Effector memory CD4-positive, alpha-beta T cell (primary cell): Measurements from ENCODE around the gene ARL16.
A peak's percentile ranks its signal among the peaks of the same experiment; 100 is the strongest.

ENCODE experiments used
- DNase-seq, 3 donors: peaks; one replicate each; pipeline ENCODE4 v3.0.0-alpha.2; 2020
- H3K27ac ChIP-seq: 2 replicates; pipeline ENCODE4 v1.7.0; 2013; ENCODE audit warnings: mild to moderate bottlenecking, low read length, moderate library complexity; ENCODE audit not compliant: insufficient read depth, poor library complexity, severe bottlenecking
- H3K27me3 ChIP-seq: replicated peaks from 2 replicates; pipeline ENCODE4 v1.7.0; 2013; ENCODE audit warnings: mild to moderate bottlenecking, low read length; ENCODE audit not compliant: insufficient read depth, control insufficient read depth, poor library complexity, severe bottlenecking
- H3K36me3 ChIP-seq: 2 replicates; pipeline ENCODE4 v1.7.0; 2013; ENCODE audit warnings: mild to moderate bottlenecking, low read length, moderate library complexity; ENCODE audit not compliant: control insufficient read depth, insufficient read depth
- H3K4me1 ChIP-seq: 2 replicates; pipeline ENCODE4 v1.7.0; 2013; ENCODE audit warnings: low read length, mild to moderate bottlenecking; ENCODE audit not compliant: control insufficient read depth, insufficient read depth, poor library complexity, severe bottlenecking
- H3K4me3 ChIP-seq: 2 replicates; pipeline ENCODE4 v1.7.0; 2013; ENCODE audit warnings: low read length, low read depth, mild to moderate bottlenecking; ENCODE audit not compliant: insufficient read depth, poor library complexity, severe bottlenecking
- H3K9me3 ChIP-seq: 2 replicates; pipeline ENCODE4 v1.7.0; 2013; ENCODE audit warnings: mild to moderate bottlenecking, low read length, moderate library complexity; ENCODE audit not compliant: control insufficient read depth
- total RNA-seq, 3 donors: gene quantifications; one replicate each; lab custom pipeline; 2026; lab: John Stamatoyannopoulos, UW

ARL16 gene, protein sequence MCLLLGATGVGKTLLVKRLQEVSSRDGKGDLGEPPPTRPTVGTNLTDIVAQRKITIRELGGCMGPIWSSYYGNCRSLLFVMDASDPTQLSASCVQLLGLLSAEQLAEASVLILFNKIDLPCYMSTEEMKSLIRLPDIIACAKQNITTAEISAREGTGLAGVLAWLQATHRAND
- 13.4 to 24.2 (median 20.9) reads per million in 3 donors for total RNA-seq

DNA sequence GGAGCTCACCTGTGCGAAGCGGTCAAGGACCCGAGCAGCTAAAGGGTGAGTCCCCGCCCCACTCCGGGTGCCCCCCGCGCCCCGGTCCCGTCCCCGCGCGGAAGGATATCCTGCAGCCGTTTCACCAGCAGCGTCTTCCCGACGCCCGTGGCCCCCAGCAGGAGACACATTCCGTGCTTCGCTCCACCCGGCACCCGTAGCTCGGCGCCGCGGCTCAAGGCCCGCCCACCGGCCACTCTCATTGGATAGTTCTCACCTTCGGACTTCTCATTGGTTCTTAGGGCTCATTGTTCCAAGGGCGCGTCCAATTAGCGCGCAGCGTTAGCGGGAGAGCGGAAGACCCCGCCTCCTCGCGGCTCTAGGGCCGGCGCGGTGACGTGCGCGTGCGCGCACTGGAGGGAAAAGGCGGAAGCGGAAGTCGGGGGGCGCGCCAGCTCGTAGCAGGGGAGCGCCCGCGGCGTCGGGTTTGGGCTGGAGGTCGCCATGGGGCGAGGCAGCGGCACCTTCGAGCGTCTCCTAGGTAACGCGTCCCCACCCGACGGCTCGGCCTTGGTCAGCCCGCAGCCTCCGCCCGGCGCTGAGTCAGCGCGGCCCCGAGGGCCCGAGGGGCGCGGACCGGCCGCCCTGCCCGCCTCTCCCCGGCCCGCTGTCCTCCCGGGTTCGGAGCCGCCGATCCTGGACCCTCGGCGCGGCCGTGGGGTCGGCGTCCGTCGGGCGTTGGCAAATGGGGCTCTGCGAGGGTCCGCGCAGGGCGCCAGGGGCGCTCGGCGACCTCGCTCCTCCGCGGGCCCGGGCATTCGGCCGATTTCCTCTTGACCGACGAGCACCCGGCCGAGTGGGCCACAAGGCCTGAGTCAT lies at the start of gene ARL16, which contains the start of gene HGS:
TSS of gene ARL16 (minus strand) at position 214 of the 858 bp plus-strand sequence. CDS start at position 170, 44 bp downstream.
TSS of gene HGS (plus strand) at position 428 of the 858 bp plus-strand sequence. CDS start at position 484, 56 bp downstream.
- peak within 1 kb of the TSS; percentile 79 for H3K4me3 ChIP-seq
- peaks cover 28% of the 10 kb centered on the region for H3K36me3 ChIP-seq
- peak; percentile 95 to 96 (median 95) for DNase-seq
- H3K4me1 ChIP-seq: peaks cover 20% of the 10 kb centered on the region
- peak within 1 kb of the TSS; percentile 67 for H3K27ac ChIP-seq
- no peaks in the 10 kb centered on the region for H3K9me3 ChIP-seq
- no peaks in the 10 kb centered on the region for H3K27me3 ChIP-seq

DNA sequence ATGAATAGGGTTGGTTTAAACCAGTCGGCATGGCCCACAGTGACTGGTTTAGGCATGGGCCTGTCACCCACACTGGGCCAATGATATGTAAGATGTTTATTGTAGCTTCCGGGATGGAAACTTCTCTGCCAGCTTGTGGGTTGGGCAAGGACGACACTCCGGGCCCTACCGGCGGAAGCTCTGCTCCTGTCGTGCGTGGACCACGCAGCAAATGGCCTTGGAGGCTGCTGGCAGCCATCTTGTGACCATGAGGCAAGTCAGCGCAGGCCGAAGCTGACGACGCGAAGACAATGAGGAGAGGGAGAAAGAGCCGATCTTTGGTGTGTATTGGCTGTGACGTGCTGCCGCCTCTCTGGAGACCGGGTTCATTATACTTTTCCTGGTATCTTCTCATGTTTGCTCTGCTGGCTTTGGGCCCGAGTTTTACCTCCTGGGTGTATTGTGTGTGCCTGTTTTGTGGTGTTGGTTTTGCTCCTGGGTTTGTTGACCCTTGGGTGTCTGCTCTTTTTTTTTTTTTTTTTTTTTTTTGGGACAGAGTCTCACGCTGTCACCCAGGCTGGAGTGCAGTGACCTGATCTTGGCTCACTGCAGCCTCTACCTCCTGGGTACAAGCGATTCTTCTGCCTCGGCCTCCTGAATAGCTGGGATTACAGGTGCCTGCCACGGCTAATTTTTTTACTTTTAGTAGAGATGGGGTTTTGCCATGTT lies 43.9 kb upstream of the ARL16 start:
- no peaks in the 10 kb centered on the region for H3K36me3 ChIP-seq
- DNase-seq: no peak
- no peak overlapping the region for H3K27ac ChIP-seq
- H3K4me3 ChIP-seq: no peak overlapping the region
- peaks cover 5% of the 10 kb centered on the region for H3K27me3 ChIP-seq
- no peaks in the 10 kb centered on the region for H3K9me3 ChIP-seq
- H3K4me1 ChIP-seq: no peaks in the 10 kb centered on the region

DNA sequence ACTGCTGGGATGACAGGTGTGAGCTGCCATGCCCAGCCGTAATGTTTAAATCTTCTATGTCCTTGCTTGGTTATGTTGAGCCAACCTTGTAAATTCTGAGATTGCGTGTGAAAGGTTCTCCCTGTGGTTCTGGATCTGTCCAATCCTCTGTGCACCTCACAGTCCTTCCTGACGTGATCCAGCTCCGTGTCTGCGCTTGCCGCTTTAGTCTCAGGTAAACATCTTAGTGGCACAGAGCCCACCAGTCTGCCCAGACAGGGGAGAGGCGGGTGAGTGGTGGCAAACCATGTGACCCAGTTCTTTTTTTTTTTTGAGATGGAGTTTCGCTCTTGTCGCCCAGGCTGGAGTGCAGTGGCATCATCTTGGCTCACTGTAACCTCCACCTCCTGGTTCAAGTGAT lies 42.4 kb upstream of the ARL16 start:
- Histone ChIP-seq H3K36me3 (no peaks in the 10 kb centered on the region), H3K9me3 (no peaks in the 10 kb centered on the region), H3K27me3 (peaks cover 5% of the 10 kb centered on the region), H3K4me3 (no peak overlapping the region), H3K27ac (no peak overlapping the region), H3K4me1 (no peaks in the 10 kb centered on the region)
- no peak for DNase-seq

DNA sequence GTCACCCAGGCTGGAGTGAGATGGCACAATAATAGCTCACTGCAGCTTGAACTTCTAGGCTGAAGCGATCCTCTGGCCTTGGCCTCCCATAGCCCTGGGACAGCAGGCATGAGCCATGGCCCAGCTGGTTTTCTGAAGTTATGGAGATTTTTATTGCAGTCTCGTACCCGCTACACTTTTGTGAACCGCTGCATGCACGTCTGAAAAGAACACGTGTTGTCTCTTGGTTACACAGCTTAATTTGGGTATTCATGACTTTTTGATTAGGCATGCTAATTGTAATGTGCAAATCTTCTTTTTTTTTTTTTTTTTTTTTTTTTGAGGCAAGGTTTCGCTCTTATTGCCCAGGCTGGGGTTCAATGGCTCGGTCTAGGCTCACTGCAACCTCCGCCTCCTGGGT lies 41.8 kb upstream of the ARL16 start:
- DNase-seq: no peak
- Histone ChIP-seq H3K27ac (no peak overlapping the region), H3K4me3 (no peak overlapping the region), H3K9me3 (no peaks in the 10 kb centered on the region), H3K4me1 (no peaks in the 10 kb centered on the region), H3K36me3 (no peaks in the 10 kb centered on the region), H3K27me3 (peaks cover 5% of the 10 kb centered on the region)

DNA sequence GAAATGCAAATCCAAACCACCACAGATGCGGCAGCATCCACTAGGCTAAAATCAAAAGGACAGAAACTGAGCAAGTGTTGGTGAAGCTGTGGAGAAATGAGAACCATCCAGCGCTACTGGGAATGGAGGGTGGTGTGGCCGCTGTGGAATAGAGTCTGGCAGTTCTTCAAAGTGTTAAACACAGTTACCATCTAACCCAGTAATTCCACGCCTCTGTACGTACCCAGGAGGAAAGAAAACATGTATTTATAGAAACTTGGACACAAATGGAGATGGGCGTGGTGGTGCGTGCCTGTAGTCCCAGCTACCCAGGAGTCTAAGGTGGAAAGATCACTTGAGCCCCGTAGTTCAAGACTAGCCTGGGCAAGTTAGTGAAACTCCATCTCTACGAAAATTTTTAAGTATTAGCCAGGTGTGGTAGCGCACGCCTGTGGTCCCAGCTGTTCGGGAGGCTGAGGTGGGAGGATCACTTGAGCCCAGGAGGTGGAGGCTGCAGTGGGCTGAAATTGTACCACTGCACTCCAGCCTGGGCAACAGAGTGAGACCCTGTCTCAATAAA lies 40.1 kb upstream of the ARL16 start:
- DNase-seq: no peak
- H3K36me3 ChIP-seq: no peaks in the 10 kb centered on the region
- no peak overlapping the region for H3K4me3 ChIP-seq
- no peak overlapping the region for H3K27ac ChIP-seq
- no peaks in the 10 kb centered on the region for H3K4me1 ChIP-seq
- no peaks in the 10 kb centered on the region for H3K9me3 ChIP-seq
- no peaks in the 10 kb centered on the region for H3K27me3 ChIP-seq

DNA sequence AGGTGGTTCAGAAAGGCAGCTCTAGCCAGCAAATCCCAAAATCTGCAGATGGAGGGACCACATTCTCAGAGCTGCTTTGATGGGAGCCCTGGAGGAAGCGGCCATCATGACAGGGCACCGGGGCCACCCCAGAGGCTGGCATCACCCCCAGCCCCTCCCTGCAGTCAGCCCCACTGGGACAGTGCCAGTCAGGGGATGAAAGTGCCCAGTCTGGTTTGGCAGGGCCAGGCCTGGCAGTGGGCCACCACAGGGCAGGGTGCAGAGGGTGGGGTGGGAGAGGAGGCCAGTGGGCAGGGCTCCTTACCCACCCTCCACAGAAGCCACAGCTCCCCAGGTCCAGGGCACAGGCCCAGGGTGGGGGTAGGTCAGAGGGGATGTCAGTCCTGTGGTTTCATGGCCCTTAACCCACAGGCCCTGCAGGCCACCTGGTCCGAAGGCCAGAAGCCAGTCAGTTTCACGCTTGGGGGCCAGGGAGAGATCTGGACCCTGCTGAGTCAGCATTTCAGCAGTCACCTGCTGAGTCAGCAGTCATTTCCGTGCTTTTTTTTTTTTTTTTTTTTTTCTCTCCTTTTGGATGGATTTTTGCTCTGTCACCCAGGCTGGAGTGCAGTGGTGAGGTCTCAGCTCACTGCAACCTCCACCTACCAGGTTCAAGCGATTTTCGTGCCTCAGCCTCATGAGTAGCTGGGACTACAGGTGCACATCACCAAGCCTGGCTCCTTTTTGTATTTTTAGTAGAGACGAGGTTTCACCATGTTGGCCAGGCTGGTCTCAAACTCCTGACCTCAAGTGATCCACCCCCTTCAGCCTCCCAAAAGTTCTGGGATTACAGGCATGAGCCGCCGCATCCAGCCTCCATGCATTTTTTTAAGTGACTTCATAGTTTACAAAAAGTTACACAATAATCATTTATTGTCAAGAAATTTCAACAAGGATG lies 38.9 kb upstream of the ARL16 start:
- no peak for DNase-seq
- H3K9me3 ChIP-seq: no peaks in the 10 kb centered on the region
- no peak overlapping the region for H3K27ac ChIP-seq
- H3K4me3 ChIP-seq: no peak overlapping the region
- H3K36me3 ChIP-seq: no peaks in the 10 kb centered on the region
- no peaks in the 10 kb centered on the region for H3K4me1 ChIP-seq
- no peaks in the 10 kb centered on the region for H3K27me3 ChIP-seq

DNA sequence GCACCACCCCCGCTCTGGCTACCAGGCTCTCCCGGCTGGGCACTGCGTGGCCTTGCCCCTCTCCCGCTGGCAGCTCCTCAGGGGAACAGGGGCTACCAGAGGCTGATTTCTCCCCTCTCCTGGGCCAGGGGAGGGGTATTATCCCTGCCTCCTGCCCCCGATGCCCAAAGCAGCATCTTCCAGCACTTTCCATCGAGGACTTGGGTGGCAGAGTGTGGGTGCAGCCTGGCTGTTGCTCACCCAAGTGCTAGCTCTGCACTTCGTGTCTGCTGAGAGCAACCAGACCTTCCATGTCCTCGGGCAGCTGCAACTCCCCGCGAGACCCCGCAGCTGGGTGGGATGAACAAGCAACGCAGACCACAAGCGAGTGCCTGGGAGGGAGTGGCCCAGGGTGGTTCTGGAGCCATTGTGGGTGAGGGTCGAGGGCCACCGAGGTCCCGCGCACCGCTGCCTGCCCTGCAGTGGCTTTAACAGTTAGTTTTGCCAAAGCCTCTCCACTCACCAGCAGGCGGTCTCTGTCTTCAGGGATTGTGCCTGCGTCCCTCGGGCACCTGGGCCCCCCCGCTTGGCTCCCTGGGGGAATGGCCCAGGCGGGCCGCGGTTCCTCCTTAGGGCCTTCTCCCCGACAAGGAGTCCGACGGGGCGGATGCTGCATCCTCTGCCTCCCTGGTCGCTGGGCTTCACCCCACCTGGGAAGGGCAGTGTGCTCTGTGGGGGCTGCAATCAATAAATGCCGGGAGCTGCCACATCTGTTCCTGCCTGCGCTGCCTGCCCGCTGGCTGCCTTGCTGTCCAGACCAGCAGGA lies 36.9 kb upstream of the ARL16 start:
- no peaks in the 10 kb centered on the region for H3K4me1 ChIP-seq
- no peaks in the 10 kb centered on the region for H3K9me3 ChIP-seq
- no peak for DNase-seq
- H3K27me3 ChIP-seq: no peaks in the 10 kb centered on the region
- no peak overlapping the region for H3K27ac ChIP-seq
- H3K36me3 ChIP-seq: no peaks in the 10 kb centered on the region
- no peak overlapping the region for H3K4me3 ChIP-seq

DNA sequence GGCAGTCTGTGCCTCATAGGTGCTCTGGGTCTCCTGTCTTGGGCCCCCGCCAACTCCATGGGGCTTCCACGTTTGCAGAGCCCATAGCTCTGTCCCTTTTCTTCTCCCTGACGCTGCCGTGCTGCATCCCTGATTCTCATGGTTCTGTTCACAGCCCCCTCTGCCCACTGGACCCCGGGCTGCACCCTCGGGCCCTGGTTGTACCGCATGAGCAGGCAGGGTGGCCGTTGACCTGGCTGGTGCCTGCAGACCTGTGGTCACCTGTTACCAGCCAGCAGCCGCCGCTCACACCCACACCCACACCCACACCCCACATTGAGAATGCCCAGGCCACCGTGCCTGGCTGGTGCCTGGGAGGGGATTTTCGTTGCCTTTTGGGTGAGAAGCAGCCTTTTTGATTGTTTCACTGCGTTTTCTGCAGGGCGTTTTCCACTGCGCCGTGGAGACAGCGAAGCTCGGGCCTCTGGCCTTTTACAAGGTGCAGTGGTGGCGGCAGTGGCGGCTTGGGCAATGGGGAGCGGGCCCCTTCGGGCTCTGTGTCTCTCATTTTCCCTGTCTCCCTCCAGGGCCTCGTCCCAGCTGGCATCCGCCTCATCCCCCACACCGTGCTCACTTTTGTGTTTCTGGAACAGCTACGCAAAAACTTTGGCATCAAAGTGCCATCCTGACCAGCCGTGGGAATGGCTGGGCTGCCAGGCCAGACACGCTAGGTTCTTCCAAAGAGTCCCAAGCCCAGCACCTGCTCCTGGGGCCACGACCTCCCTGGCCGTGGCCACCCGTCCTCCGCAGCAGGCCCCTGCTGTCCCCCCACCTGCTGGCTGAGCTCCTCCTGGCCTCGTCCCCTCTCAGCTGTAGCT lies 36.0 kb upstream of the ARL16 start:
- no peak overlapping the region for H3K27ac ChIP-seq
- no peak overlapping the region for H3K4me3 ChIP-seq
- H3K4me1 ChIP-seq: no peaks in the 10 kb centered on the region
- no peaks in the 10 kb centered on the region for H3K27me3 ChIP-seq
- H3K9me3 ChIP-seq: no peaks in the 10 kb centered on the region
- no peak for DNase-seq
- H3K36me3 ChIP-seq: no peaks in the 10 kb centered on the region
